ENCODE results near the gene ASXL3.

DNA sequence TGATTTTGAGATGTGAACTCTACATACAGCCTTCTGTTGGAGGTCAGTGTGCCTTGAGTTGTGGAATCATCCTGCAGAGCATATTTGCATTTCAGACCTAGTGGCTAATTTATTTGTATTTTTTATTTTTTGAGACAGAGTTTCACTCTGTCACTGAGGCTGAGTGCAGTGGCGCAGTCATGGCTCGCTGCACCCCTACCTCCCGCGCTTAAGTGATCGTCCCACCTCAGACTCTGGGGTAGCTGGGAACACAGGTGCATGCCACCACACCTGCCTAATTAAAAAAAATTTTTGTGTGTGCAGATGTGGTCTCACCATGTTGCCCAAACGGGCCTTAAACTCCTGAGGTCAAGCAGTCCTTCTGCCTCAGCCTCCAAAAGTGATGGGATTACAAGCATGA lies 104.4 kb downstream of the ASXL3 start:
- TF ChIP-seq CTCF (IDR thresholded peaks at IDR 0.05) = no peak
- TF ChIP-seq POLR2A (IDR thresholded peaks at IDR 0.05) = no peak
